NCI-H774 (cell line): ENCODE measurements around the gene HOXD4.

ENCODE experiments used
- DNase-seq: peaks from one replicate; lab custom pipeline; 2025; lab: John Stamatoyannopoulos, UW

Gene HOXD4

GRCh38 chr2:176126929-176127773, 24.2 kb upstream of the HOXD4 start:
- peak; percentile 36 for DNase-seq

GRCh38 chr2:176127774-176128072, 23.6 kb upstream of the HOXD4 start:
- no peak for DNase-seq

- DNase-seq, result no peak
Measured at GRCh38 chr2:176128172-176128981, 23.0 kb upstream of the HOXD4 start.

GRCh38 chr2:176128982-176129796, 22.2 kb upstream of the HOXD4 start, which contains the start of gene HOXD8:
Gene HOXD8, plus strand, starts transcription at chr2:176129705. Its CDS starts 662 bp downstream, at chr2:176130367.
- DNase-seq, result peak; percentile 34

DNA sequence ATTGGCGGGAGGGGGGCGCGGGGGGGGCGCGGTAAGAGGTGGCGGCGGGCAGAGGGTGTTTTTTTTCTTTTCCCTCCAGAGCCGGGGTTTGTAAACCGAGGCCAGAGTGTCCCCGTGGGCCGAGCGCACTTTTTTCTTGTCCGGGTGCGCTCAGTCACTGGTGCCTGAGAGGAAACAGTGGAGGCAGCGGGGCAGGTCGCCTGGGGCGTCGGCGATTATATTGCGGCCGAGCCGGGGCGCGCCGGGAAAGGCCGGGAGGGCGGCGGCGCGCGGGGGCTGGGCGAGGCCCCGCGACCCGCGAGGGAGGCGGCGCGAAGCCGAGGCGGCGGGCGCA, 21.6 kb upstream of the HOXD4 start:
- peak; percentile 50 for DNase-seq

GRCh38 chr2:176130147-176130956, 21.0 kb upstream of the HOXD4 start:
- peak; percentile 50 for DNase-seq

- DNase-seq, result no peak
Measured at GRCh38 chr2:176130957-176131847, 20.1 kb upstream of the HOXD4 start.

DNA sequence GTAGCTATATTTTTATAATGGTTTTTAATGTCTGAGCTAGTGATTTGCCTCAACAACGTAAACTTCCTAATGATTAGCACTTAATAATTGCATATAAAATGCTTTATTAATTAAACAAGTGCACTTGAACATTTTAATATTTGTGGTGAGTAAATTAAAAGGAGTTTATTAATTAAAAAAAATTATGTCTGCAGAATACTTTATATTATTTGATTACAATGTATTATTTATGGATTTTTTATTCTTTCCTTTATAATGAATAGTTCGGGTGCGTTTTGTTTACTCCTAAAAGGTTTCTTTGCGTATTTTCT, 19.5 kb upstream of the HOXD4 start:
- DNase-seq, result no peak

DNA sequence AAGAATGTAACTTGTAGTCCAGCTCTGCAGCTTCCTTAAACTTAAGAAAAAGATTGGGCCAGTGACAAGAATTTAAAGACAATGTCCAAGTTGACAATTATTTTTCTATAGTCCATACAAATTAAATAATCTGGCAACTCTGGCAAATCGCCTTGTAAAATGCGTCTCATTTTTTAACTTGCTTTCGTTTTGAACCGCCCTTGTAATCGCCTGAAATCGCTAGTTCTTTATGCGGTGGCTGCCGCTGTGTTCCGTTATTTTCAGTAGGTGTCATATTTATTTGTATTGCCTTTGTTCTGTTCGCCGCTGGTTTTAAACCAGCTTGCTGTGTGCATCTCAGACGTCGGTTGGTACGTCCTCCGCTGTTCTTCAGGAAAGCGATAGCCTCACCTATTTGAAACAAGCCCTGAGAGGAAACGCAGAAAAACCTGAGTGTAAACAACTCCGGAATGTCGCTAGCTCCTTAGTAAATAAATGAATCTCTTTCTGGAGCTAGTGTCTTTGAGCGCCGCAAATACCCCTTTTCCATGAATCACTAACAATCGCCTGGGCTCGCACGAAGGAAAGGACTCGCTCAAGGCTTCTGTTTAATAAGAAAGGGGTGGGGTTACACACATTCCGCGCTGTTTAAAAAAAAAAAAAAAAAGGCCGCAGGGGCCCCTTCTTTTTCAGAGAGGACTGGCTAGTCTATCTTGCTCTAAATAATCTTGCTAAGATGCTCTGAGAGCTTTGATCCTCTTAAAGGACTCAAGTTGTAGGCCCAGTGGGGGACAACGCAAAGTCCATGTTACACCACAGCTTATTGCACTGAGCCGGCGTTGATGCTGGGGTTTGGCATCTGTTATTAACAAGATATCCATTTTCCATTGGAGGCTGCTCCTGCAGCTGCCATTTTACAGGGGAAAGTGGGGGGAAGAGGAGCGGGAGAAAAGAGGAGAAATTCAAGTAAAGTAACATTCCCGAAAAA, 18.9 kb upstream of the HOXD4 start:
- DNase-seq, result no peak

DNA sequence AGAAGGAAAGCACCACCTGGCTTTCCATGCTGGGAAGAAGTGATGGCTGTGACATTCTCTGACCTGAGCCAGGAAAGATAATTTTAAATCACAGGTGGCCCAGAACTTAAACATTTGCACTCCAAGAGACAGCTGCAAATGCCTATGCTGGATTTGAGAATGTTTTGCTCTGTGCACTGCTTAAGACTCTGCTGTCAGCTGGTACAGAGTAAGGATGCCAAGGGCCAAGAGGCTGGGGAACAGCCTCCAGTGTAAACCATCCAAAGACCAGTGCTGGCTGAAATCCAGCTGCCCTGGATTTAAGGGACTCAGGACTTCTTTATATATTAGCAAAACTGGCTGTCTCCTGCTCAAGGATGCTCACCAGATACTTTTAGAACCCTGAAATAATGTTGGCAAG, 18.0 kb upstream of the HOXD4 start:
- no peak for DNase-seq

- DNase-seq, result no peak
Measured at GRCh38 chr2:176134035-176134434, 17.3 kb upstream of the HOXD4 start.

GRCh38 chr2:176135035-176135440, 16.3 kb upstream of the HOXD4 start:
- no peak for DNase-seq

- no peak for DNase-seq
Measured at GRCh38 chr2:176136374-176137251, 14.7 kb upstream of the HOXD4 start.

GRCh38 chr2:176137252-176137580, 14.1 kb upstream of the HOXD4 start:
- no peak for DNase-seq

GRCh38 chr2:176137906-176138305, 13.4 kb upstream of the HOXD4 start:
- no peak for DNase-seq

DNA sequence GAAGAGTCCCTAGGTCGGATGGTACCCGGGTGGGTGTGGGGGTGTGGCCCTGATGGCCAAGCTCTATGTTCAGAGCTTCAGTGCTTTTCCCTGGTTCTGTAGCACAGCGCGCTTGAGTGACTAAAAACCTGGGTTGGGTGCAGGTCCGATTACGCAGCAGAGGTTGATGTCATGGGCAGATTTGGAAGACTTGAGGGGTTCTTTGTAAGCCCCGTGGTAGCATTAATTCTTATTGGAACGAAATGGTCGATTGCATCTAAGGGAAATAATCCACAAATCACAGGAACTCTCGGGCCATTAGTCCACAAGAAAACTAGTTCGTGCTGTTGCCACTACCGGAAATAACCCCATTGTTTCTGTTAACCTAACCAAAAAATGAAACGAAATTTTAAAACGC, 12.8 kb upstream of the HOXD4 start:
- DNase-seq, result no peak

DNA sequence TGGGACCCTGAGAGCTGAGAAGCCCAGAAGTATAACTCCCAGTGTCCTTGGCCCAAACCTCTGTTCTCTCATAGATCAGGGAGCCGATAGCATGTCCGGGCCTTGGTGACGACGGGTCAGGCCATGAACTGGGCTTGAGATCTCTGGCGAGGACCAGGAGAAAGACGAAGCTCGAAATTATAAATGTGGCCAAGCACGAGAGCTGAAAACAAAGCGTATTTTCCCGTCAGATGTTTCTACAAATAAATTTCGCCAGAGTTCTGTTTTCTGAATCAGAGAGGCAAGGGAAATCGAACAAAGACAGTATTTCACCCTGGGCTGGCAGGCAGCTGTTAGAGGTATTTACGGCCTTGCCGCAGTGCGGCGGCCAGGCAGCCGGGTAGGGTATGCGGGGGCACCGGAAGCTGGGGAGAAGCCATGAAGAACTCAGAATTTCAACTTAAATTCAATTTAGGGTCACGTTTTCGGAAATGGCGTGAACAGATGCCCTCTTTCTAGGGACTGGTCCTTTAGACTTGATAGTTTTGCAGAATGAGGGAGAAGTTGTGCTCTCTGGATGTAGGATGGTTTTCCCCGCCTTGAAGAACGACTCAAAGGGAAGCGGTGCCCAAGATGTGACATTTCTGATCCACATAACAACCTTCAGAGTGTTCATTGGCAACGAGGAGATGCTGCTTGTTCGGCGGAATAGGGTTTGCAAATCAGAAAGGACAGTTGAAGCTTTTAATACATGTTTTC, 12.3 kb upstream of the HOXD4 start:
- no peak for DNase-seq
